ENCODE results near the gene PILRA. TPM values are rescaled to one million over a fixed set of nuclear protein-coding genes. Genes with fewer than 3 reads are reported as not detected.
"Not testable (repeated sequence)": the region's sequence is repeated elsewhere in the genome, so short reads cannot be mapped to it uniquely, and the experiment has no call there.

PILRA gene
- total RNA-seq, 3 donors from 2014 or later: 4.3 to 9.9 (median 7.9) TPM

DNA sequence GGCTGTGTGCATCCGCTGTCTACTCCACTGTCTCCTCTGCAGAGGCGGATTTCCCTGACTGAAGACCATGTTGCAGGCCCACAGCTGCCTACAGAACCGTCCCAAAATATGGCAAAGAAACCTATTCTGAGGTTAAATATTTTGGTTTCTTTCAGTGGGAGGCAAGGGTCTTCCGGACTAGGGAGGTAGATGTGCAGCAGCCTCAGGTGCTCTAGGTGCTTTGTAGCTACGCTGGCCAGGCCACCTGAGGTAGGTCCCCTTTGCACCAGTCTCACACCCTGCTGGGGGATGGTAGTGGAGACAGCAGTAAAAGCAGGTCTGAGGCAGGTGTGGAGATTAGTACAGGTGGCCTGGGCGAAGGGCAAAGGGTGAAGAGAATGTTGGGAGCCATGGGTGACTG is 23.5 kb upstream of the PILRA start:
- Histone ChIP-seq H3K27ac (no peak overlapping the region), H3K9me3 (no peaks in the 10 kb centered on the region), H3K4me1 (no peaks in the 10 kb centered on the region), H3K36me3 (peaks cover 3% of the 10 kb centered on the region), H3K4me3 (no peak overlapping the region), H3K27me3 (no peaks in the 10 kb centered on the region)
- intact Hi-C loops (cut with DNase I; ENCODE audit: low total_unique reads): no loop called here
- no peak for DNase-seq (ENCODE audit: low spot score in 2 of 2)
- TF ChIP-seq POLR2AphosphoS5 (IDR thresholded peaks at IDR 0.05): no peak
- TF ChIP-seq CTCF (IDR thresholded peaks at IDR 0.05): no peak
- no peak for TF ChIP-seq POLR2A (IDR thresholded peaks at IDR 0.05)

GRCh38 chr7:100351657-100352058 is 21.6 kb upstream of the PILRA start:
- intact Hi-C loops (cut with DNase I; ENCODE audit: low total_unique reads): no loop called here
- no peaks in the 10 kb centered on the region for H3K4me1 ChIP-seq
- peaks cover 12% of the 10 kb centered on the region for H3K36me3 ChIP-seq
- no peak for DNase-seq (ENCODE audit: low spot score in 2 of 2)
- no peaks in the 10 kb centered on the region for H3K9me3 ChIP-seq
- H3K27ac ChIP-seq: no peak overlapping the region
- H3K27me3 ChIP-seq: no peaks in the 10 kb centered on the region
- TF ChIP-seq CTCF (IDR thresholded peaks at IDR 0.05) (no peak), POLR2A (IDR thresholded peaks at IDR 0.05) (no peak), POLR2AphosphoS5 (IDR thresholded peaks at IDR 0.05) (no peak)
- H3K4me3 ChIP-seq: no peak overlapping the region

DNA sequence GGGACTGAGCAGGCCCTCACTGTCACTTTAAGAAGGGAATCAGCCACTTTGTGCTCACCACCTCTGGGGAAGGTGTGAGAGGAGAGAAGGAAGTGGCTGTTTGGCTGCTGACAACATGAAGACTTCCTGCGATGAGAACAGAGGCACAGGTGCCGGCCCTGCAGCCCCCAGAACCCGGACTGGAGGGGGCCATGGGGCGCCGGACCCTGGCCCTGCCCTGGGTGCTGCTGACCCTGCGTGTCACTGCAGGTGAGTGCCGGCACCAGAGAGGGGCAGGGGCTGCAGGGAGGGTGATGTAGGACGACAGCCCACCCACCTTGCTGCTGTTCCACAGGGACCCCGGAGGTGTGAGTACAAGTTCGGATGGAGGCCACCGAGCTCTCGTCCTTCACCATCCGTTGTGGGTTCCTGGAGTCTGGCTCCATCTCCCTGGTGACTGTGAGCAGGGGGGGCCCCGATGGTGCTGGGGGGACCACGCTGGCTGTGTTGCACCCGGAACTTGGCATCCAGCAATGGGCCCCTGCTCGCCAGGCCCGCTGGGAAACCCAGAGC is 21.0 kb upstream of the PILRA start:
- H3K4me3 ChIP-seq; H3K4me1 ChIP-seq; DNase-seq (ENCODE audit: low spot score in 2 of 2); H3K27me3 ChIP-seq; H3K27ac ChIP-seq; H3K9me3 ChIP-seq; intact Hi-C loops (cut with DNase I; ENCODE audit: low total_unique reads): not testable (repeated sequence)
- peaks cover 12% of the 10 kb centered on the region for H3K36me3 ChIP-seq

GRCh38 chr7:100352984-100353684 is 20.2 kb upstream of the PILRA start:
- Histone ChIP-seq H3K36me3 (peaks cover 12% of the 10 kb centered on the region), H3K4me1 (no peaks in the 10 kb centered on the region), H3K9me3 (no peaks in the 10 kb centered on the region), H3K4me3 (no peak overlapping the region), H3K27me3 (no peaks in the 10 kb centered on the region), H3K27ac (peak overlapping the region in 1 of 2 donors; percentile 0)
- DNase-seq (ENCODE audit: low spot score in 2 of 2): no peak
- intact Hi-C loops (cut with DNase I; ENCODE audit: low total_unique reads): no loop called here
- no peak for TF ChIP-seq POLR2A (IDR thresholded peaks at IDR 0.05)
- TF ChIP-seq CTCF (IDR thresholded peaks at IDR 0.05): no peak
- TF ChIP-seq POLR2AphosphoS5 (IDR thresholded peaks at IDR 0.05): no peak

DNA sequence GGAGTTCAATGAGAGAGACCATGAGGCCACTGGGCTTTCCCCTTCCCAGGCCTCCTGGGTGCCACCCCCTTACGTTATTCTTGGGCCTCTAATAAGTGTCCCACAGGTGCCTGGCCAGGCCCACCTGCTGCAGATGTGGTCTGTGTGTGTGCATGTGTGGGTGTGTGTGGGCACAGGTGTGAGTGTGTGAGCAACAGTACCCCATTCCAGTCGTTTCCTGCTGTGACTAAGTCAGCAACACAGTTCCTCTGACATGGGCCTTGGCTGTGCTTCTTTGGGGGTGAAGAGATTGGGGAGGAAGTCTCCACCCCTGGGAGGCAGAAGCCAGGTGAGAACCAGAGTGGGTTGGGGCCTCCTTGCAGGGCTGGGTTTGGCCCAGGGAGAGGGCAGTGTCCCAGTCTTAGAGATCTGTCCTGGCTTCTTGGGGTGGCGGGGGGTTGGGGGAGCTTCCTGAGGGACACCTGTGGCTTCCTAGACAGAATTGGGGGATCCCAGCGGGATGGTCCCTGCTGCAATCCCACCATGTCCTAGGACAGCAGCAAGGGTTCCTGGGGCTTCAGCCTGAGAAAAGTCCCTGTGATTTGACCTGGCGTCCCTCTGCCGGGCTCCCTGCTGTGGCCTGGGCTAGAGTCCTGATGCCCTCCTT is 19.5 kb upstream of the PILRA start:
- Histone ChIP-seq H3K36me3 (peaks cover 12% of the 10 kb centered on the region), H3K27ac (peak overlapping the region in 1 of 2 donors; percentile 0), H3K27me3 (no peaks in the 10 kb centered on the region), H3K4me3 (no peak overlapping the region), H3K9me3 (no peaks in the 10 kb centered on the region), H3K4me1 (no peaks in the 10 kb centered on the region)
- DNase-seq (ENCODE audit: low spot score in 2 of 2): no peak
- TF ChIP-seq CTCF (IDR thresholded peaks at IDR 0.05) (no peak), POLR2AphosphoS5 (IDR thresholded peaks at IDR 0.05) (no peak), POLR2A (IDR thresholded peaks at IDR 0.05) (no peak)
- intact Hi-C loops (cut with DNase I; ENCODE audit: low total_unique reads): no loop called here
